ENCODE measurements around the gene SFXN1.

Gene SFXN1

DNA sequence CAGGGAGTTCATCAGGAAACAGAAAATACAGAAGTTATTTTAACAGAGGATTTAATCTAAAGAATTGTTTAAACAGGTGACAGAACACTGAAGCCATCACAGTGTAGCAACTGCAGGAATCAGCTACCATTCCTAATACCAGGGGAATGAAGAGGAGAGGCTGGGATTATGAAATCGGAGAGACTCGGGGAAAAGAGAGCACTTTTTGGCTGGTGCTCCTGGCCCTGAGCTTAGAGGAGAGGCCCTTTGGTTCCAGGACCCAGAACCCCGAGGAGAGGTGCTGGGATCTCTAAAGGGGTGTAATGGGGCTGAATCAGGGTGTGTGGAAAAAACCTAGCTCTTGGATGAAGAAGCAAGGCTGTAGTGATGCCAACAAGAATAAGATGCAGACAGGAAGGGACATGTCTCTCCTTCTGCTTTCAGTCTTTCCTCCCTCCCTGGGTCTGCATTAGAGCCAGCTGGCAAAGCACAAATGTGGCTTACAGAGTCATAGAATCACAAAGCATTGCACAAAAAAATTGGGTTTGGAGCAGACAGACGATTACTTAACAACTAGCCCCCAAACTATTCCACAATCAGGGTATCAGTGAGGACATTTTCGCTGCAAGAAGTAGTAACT, 11.6 kb upstream of the SFXN1 start:
- DNase-seq (ENCODE audit: low read depth in 2 of 2), result no peak

DNA sequence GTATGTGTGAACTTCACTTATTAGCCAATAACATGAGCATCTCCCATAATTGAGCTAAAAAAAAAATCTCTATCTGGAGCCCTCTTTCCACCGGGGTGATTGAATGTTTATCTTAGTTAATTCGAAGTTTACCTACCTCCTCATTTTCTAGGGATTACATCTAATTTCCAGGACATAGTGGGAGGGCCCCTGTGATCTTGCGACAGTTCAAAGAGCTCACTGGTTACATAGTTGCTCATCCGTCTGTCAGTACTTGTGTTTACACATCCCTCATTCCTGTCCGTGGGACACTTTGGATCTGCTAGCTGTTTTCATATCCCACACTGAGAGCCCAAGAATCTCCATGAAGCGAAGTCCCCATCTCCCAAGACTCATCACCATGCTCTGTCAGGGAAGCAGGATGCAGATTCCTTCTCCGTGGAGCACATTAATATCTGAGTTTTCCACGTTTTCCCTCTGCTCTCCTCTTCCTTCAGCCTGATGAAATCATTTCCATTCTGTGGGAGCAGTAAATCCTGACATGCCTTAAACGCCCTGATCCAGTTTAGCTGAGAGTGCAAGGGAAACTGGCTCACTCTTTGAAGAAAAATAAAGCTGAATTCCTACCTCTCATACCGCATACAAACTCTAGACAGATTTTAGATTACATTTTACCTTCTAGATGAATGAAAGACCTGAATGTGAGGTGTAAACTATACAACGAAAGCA, 10.2 kb upstream of the SFXN1 start:
- DNase-seq (ENCODE audit: low read depth in 2 of 2), result no peak

DNA sequence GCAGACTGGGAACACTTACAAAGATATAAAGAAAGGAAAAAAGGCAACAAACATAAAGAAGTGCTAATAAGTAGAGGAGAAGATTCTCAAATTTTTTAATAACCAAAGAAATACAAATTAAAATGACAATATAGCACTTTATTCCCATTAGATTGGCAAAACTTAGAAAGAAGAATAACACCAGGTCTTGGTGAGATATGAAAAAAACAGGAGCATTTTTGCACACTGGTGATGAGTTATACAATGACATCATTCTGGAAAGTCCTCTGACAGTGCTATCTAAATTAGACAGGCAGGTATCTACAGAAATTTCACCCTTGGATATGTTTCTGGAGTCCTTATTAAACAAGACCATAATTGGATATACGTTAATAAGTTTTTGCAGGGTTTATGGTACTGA, 9.5 kb upstream of the SFXN1 start:
- no peak for DNase-seq (ENCODE audit: low read depth in 2 of 2)

DNA sequence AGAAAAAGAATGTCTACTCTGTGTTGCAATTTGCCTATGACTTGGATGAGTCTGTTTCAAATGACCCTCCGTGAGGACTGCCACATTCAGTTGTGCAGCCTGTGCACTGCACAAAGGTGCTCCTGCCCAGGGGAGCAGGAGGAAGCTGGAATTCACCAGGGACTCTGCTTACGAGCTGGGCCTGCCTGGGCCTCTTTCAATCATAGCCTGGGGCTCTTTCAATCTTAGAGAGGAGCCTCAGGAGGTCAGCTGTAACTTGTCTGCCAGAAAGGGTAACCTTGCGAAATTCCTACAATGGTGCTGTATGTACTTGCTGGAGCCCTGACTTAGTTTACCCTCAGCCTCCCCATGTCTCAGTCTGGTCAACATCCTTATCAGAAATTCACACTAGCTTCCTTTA, 8.4 kb upstream of the SFXN1 start:
- no peak for DNase-seq (ENCODE audit: low read depth in 2 of 2)

DNA sequence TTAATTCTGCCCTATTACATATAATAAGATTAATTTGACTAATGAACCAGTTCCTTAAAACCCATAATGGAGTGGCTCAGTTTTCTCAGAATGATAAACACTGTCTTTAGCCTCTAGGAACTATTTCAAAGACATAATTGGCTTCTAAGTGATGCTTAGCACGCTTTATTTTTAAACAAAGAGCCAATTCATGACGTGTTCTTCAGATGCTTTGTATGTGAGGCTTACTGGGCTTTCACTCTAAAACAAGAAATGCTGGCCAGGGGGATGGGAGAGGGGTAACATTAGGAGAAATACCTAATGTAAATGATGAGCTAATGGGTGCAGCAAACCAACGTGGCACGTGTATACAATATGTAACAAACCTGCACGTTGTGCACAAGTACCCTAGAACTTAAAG, 7.6 kb upstream of the SFXN1 start:
- DNase-seq (ENCODE audit: low read depth in 2 of 2), result no peak

DNA sequence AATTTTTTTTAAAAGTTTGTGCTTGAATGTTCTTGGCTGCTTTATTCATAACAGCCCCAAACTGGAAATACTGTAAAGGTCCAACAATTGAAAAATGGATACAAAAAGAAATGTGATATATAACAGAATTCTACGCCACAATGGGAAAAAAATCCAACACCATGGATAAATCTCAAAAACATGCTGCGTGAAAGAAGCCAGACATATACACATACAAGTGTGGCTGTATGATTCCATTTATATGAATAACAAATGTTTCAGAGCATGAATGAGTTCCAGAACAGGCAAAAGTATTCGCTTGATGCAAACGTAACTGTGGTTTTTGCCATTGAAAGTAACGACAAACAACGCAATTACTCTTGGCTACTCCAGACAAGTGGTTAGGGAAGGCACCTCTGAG, 7.2 kb upstream of the SFXN1 start:
- no peak for DNase-seq (ENCODE audit: low read depth in 2 of 2)

DNA sequence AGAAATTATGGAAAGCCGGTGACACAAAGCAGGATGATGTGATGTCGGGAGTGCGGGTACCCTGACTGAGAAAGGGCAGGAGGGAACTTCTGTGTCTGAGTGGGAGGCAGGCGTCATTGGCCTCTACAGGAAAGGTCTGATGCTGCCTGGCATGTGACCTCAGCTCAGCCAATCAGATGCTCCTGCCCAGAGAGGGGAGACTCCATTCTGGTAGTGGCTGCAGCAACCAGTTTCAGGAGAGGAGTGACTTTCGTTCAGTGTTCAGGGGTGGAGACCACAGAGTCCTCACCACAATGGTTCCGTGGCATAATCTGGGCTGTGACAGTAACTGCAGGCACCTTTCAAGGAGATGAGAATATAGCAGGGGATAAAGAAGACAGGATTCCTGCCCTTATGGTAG, 6.7 kb upstream of the SFXN1 start:
- no peak for DNase-seq (ENCODE audit: low read depth in 2 of 2)

DNA sequence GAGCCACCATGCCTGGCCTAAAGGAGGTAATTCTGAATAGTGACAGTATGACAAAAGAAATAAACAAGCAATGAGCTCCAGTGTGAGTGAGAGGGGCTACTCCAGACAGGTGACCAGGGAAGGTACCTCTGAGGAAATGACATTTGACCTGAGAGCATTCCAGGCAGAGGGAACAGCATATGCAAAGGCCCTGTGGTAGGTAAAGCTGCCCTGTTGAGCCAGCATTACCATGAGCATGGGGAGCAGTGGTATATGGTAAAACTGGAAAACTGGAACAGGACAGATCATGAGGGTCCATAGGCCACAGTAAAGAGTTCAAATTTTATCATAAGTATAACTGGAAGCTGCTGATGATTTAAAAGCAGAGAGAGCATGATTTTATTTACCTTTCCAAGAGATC, 6.0 kb upstream of the SFXN1 start:
- DNase-seq (ENCODE audit: low read depth in 2 of 2), result no peak

DNA sequence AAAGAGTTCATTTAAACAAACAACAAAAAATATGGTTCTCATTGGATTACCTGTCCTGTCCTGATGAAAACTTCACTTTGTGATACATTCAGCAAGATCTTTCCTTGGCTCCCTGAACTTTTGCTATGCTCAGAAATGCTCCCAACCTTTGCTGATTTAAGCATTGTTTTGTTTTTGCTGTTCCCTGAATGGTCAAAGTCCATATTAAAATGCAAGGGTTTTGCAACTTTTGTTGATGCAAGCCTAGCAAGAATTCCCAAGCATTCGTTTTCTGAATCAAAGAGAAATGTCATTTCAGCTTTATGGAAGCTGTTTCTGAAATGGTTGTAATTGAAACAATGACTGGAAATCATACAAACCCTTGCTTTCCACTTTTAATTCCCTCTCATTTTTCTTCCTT, 3.1 kb upstream of the SFXN1 start:
- DNase-seq (ENCODE audit: low read depth in 2 of 2), result no peak

DNA sequence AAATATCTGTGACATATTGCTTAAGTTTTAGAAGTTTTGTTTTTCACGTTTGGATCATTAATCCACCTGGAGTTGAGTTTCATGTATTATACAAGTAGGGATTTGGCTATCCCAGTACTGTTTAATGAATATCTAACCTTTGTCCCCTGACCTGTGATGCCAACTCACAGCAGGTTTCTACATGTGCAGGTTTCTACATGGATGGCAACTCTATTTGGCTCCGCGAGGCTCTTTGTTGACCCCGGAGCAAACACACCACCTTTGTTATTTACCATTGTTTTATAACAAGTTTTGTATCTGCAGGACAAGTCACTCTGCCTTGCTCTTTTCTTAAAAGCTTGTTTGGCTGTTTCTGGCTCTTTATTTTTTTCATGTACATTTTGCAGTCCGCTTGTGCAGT, 920 bp upstream of the SFXN1 start:
- no peak for DNase-seq (ENCODE audit: low read depth in 2 of 2)

DNA sequence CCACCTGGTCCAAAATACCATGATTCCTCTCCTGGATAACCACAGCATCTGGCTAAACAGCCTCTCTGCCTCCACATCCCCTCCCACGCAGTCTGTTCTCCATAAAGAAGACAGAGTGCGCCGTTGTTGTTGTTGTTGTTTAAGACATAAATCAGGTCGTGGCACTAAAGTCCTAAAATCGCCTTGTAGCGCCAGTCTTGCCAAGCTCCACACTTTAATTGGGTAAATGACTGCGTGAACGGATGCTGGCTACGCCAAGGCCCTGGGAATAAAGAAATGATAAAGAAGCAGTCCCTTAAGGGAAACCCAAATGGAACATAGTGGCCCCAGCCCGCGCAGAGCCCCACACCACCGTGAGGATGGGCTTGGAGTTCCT, 364 bp upstream of the SFXN1 start:
- no peak for DNase-seq (ENCODE audit: low read depth in 2 of 2)

DNA sequence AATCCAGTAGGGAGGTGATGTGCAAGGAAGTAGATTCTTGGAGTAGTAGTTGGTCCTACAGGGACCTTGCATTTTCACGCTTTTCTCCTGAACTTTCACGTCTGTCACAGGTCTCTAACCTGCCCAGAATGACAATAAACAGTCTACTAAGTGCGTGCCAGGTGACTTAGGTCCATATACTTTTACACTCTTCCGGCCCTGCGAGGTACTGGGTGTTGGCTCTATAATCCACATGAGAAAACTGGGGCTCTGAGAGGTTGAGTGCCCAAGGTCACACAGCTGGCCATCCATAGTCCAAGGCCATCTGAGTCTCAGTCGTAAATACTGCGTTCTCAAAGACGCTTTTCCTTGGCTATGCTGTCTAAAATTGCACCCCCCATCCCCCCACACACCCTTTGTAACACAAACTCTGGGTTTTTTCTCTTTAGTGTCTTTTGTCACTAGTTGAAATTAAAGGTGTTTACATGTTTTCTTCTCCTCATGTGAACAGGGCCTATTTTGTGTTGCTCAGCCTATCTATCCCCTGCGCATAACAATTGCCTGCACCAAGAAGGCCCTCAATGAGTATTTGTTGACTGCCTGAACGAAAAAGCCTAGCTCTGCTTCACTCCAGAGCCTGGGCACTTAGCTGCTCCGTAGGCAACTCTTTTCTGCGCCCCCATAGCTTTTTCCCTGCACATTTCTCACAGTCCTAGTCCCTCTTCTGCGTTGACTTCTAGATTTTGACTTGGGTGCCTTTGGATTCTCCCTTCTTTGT, 943 bp downstream of the SFXN1 start:
- DNase-seq (ENCODE audit: low read depth in 2 of 2), result no peak

DNA sequence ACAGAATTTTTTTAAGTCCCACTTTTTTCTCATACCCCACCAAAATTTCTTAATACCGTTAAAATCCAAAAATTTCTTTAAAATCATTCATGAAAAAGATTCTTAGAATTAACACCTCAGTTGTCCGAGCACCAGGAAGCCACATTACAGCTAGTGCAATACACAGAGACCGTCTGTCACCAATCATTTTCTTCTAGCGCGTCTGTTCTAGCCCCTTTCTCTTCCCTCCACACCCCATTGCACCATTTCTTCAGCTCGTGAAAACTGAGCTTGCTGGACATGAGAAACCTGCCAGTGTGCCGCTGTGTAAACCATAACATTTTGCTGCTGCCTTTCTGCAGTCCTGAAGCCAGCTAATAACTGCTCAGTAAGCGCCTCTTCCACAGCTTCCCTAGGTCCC, 5.0 kb downstream of the SFXN1 start:
- DNase-seq (ENCODE audit: low read depth in 2 of 2), result no peak

DNA sequence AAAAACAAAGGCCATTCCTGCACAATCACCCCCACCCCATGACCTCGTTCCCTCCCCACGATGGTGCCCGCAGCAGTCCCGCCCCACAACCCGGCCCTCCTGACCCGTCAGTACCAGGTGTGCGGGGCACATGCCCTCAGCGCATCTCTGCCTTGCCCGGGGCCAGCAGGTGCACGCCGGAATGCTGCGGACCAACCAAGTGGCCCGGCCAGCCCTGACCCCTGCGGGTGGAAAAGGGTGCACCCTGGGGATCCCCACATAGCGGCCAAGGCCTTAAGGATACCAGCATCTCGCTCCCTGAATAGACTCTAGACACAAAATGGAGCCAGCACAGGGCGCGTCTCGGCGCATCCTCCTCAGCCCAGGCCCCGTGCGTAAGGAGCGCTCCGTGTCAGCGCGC, 6.0 kb downstream of the SFXN1 start:
- no peak for DNase-seq (ENCODE audit: low read depth in 2 of 2)

DNA sequence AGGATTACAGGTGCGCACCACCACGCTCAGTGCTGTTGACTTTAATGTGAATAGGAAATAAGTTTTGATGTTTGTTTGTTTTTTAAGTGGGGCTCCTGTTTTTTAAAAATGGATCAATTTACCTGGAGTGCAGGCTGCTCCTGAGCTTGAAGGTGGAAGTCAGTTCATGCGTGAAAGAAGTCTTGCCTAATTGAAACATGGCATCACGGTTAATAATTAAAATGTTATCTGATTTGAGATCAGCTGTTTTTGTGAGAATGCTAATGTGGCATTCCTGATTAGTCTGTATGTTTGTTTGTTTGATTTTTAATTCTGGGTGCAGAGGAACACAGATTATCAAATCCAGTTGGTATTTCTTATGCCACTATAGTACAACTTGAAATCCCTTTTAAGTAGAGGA, 6.5 kb downstream of the SFXN1 start:
- no peak for DNase-seq (ENCODE audit: low read depth in 2 of 2)

DNA sequence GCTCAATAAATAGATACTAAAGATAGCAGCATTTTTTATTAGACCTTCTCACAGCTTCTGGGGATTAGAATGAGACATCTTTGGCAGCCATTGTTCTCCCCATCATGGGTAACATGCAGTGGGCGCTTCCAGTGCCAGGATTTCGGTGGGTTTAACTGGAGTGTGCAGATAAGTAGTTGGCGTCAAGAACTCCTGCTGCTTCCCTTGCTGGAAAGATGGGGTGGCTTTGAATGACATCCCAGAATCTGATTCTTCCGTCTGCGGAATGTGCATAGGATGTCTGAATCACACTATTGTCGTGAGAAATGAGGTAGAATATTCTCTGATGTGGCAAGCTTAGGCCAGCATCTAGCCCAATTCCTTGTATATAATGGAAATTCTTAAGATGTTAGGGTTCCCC, 7.3 kb downstream of the SFXN1 start:
- DNase-seq (ENCODE audit: low read depth in 2 of 2), result no peak

DNA sequence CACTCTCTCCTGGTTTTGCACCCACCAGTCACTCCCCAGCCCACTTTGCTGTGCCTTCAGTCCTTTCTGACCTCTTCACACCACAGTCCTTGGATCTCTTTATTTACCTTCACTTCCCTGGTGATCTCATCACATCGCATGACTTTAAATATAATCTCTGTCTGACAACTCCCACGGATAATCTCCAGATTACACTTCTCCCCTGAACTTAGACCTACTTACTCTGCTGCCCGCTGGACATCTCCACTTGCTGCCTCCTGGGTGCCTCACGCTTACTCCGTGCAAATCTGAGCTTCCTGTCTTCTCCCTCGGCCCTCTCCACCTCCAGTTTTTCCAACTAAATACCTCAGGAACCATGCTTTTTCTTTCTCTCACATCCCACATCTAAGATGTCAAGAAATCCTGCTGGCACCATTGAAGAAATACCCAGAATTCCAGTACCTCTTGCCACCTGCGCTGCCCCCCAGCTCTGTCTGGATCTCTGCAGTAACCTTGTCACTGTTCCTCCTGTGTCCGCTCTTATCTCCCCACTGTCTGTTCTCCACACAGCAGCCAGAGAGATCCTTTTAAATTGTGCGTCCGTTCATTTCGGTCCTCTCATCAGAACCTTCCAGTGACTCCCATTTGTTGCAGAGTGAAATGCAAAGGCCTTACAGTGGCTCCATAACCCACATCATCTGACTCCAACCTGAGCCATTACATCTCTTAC, 9.3 kb downstream of the SFXN1 start:
- no peak for DNase-seq (ENCODE audit: low read depth in 2 of 2)

DNA sequence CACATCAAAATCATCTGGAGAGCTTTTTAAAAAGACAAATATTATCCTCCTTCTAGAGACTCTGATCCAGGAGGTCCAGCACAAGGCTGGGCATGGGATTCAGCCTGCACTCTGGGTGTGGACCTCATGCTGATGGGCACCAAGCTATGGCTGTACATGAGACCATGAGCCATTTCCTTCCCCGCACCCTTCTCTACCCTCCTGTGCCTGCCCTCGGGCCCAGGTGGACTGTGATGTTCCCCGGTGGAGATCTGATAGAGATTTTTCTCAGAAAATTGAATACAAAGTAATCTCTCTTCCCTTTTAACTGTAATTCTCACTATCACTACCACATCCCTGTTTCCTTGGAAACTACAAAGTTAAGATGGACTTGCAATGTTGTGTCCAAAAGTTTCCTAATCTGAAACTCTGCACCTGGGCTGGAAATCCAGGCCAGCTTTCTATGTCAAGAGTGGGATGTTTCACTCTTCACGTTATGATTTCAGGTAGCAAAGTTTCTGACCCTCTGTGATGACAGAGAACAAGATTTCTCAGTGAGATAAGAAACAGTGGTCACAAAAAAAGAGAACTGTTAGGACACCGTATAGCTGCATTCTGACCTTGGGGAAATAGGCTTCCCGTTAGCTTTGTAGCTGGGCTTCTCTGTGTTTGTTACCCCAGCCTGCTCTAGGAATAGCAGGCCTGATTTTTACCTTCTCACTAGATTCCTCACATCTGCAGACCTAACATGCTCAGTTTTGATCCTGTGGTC, 11.5 kb downstream of the SFXN1 start:
- DNase-seq (ENCODE audit: low read depth in 2 of 2), result no peak

DNA sequence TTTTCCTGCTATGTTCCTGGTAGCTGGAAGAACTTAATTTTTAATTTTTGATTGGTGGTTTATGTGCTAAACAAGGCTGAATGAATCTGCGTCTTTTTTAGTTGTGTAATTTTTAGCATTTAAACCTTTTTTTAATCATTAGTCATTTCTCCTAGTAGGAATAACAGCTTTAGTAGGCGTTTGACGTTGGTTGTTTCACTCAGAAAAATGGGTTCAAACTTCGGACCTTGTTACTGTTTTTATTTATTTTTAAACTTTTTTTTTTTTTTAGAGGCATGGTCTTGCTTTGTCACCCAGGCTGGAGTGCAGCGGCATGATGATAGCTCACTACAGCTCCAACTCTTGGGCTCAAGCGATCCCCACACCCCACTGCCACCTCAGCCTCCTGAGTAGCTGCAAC, 12.9 kb downstream of the SFXN1 start:
- no peak for DNase-seq (ENCODE audit: low read depth in 2 of 2)

DNA sequence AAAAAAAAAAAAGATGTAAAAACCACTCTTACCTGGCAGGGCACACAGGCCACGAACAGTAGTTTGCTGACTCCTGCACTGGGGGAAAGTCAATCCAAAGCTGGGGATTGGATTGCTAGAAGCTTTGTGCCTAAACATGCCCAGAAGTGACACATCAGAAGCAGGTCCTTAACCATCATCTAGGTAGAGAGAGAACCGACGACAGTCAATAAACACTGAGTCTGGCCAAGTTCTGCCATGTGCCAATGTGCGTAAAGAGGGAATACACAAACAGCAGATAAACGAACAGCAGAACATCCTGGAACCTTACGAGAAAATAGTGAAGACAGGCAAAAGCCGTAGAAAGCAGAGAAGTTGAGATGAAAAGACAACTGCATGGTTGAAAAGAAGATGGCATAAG, 14.9 kb downstream of the SFXN1 start:
- no peak for DNase-seq (ENCODE audit: low read depth in 2 of 2)

DNA sequence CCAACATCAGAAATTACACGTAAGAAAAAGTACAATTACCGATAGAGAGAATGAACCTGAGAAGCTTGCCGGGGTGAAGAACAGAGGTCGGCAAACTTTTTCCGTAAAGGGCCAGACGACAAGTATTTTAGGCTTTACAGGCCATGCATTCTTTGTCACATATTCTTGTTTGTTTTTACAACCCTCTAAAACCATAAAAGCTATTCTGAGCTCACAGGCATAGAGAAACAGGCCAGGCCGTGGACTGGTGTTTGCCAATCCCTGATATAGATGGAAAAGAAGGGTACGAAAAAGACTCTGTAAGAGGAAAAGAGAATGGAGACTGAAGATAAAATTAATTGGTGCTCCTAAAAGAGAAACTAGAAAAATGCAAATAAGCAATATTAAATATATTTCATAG, 15.4 kb downstream of the SFXN1 start:
- no peak for DNase-seq (ENCODE audit: low read depth in 2 of 2)

Data from stimulated activated CD4-positive, alpha-beta T cell treated with anti-CD3 and anti-CD28 coated beads, Interleukin-1b, Interleukin-23, amount 100 ng/mL, for 4 hours (primary cell).